Breast epithelium (tissue), 4 donors: ENCODE data around the gene CDS2. TPM values are rescaled to one million over a fixed set of nuclear protein-coding genes. Genes with fewer than 3 reads are reported as not detected.

Experiments
- DNase-seq, 2 donors: peaks; one replicate each; pipeline ENCODE4 v3.0.0-alpha.2; 2019; ENCODE audit warnings: low spot score in 2 of 2
- H3K27ac ChIP-seq, 2 donors: fragments of 200-600 bp; sonication (generic) in 1 of 2; one replicate each; pipeline ENCODE4 v1.5.1; 2016 to 2019; ENCODE audit warnings: mild to moderate bottlenecking in 1 of 2
- H3K27me3 ChIP-seq, 2 donors: fragments of 200-600 bp; sonication (generic) in 1 of 2; one replicate each; pipeline versions ENCODE4 v1.5.1 to v1.6.0; 2017 to 2019; ENCODE audit warnings: control low read depth in 1 of 2, mild to moderate bottlenecking in 1 of 2
- H3K36me3 ChIP-seq: fragments of 200-600 bp; one replicate; pipeline ENCODE4 v1.5.1; 2019
- H3K4me1 ChIP-seq, 2 donors: fragments of 200-600 bp; sonication (generic); one replicate each; pipeline ENCODE4 v1.5.1; 2016 to 2019; ENCODE audit warnings: control low read depth in 1 of 2
- H3K4me3 ChIP-seq, 3 donors: fragments of 200-600 bp; sonication (generic); 1 replicate in 2 of 3; 2 replicates in 1 of 3; pipeline ENCODE4 v1.5.1; 2016 to 2019; ENCODE audit warnings: mild to moderate bottlenecking in 3 of 3, moderate library complexity in 2 of 3
- H3K9me3 ChIP-seq, 2 donors: fragments of 200-600 bp; sonication (generic) in 1 of 2; one replicate each; pipeline ENCODE4 v1.5.1; 2016 to 2019; ENCODE audit warnings: control low read depth in 1 of 2
- POLR2A ChIP-seq: fragments of 450-650 bp; IDR thresholded peaks from one replicate; pipeline ENCODE4 v1.6.1; 2016; ENCODE audit warnings: antibody characterized with exemption, mild to moderate bottlenecking, moderate library complexity
- POLR2AphosphoS5 ChIP-seq, 3 donors: sonication (generic); formaldehyde crosslinking; IDR thresholded peaks; one replicate each; pipeline ENCODE4 v1.6.1; 2017; ENCODE audit warnings: antibody characterized with exemption in 3 of 3
- intact Hi-C: fragments of 100-400 bp; cut with DNase I; formaldehyde crosslinking; loops from one replicate; pipeline ENCODE4 v1.15.1; 2023; ENCODE audit warnings: low total_unique reads
- total RNA-seq, 3 donors: library from RNA; depleted of rRNA; stranded (reverse); fragments of >200 nt; gene quantifications; one replicate each; pipeline ENCODE4 v1.1.0, GENCODE V29; 2016
- TF ChIP-seq, protein P1 (sequence below), 3 donors: fragments of 450-650 bp; IDR thresholded peaks; one replicate each; pipeline ENCODE4 v1.5.1; 2016 to 2017; ENCODE audit warnings: antibody characterized with exemption in 3 of 3, mild to moderate bottlenecking in 3 of 3, moderate library complexity in 3 of 3

The CDS2 gene
- total RNA-seq, 3 donors from 2014 or later, result 29.2 to 42.9 (median 37.6) TPM

DNA sequence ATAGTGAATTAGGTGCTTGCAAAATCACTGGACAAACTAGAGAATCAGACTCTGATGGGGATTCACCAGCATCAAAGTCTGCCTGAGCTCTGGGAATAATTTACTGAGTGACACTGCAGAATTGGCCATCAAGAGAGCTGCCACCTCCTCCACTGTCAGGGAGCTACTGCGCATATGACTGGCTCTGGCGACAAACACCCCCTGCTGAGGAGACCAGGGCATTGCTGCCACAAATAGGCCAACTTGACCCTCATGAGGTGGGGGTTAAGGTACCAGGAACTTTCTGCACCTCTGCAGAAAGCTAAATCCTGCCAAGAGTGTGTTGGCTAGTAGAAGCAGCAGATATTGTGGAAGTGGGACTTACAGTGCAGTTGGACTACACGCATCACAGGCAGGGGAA is 88.0 kb downstream of the CDS2 start:
- intact Hi-C loops, result no loop called here
- H3K4me1 ChIP-seq, result no peaks in the 10 kb centered on the region
- H3K27ac ChIP-seq, result no peak overlapping the region
- H3K36me3 ChIP-seq, result no peaks in the 10 kb centered on the region
- DNase-seq, result no peak
- TF ChIP-seq, protein P1, sequence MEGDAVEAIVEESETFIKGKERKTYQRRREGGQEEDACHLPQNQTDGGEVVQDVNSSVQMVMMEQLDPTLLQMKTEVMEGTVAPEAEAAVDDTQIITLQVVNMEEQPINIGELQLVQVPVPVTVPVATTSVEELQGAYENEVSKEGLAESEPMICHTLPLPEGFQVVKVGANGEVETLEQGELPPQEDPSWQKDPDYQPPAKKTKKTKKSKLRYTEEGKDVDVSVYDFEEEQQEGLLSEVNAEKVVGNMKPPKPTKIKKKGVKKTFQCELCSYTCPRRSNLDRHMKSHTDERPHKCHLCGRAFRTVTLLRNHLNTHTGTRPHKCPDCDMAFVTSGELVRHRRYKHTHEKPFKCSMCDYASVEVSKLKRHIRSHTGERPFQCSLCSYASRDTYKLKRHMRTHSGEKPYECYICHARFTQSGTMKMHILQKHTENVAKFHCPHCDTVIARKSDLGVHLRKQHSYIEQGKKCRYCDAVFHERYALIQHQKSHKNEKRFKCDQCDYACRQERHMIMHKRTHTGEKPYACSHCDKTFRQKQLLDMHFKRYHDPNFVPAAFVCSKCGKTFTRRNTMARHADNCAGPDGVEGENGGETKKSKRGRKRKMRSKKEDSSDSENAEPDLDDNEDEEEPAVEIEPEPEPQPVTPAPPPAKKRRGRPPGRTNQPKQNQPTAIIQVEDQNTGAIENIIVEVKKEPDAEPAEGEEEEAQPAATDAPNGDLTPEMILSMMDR (IDR thresholded peaks at IDR 0.05), result no peak
- H3K27me3 ChIP-seq, result no peaks in the 10 kb centered on the region
- H3K4me3 ChIP-seq, result no peak overlapping the region
- no peaks in the 10 kb centered on the region for H3K9me3 ChIP-seq

DNA sequence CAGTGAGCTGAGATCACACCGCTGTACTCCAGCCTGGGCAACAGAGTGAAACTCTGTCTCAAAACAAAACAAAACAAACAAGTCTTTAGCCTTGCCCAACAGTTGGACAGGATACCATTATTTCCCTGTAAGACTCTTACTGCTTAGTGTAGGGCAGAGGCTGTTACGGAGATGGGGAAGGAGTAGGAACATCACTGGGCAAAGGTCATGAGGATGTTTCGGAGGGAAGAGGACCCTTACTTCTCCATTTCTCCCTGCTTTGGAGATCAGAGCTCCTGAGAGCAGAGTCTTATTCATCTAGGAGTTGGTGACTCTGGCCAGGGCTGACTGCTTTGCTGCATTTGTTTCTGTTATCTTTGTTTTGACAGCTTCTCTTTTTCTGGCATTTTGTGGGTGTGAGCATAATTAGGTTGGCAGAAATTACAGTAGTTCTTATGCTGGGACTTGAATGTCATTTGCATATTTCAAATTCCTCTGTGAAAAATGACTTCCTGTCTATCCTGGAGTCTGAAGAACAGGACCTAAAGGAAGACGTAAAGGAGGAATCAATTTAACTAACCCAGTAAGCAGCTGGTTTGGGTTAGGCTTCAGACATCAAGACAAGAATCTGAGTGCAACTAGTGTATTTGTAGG is 89.0 kb downstream of the CDS2 start:
- no peaks in the 10 kb centered on the region for H3K4me1 ChIP-seq
- H3K36me3 ChIP-seq, result no peaks in the 10 kb centered on the region
- intact Hi-C loops, result no loop called here
- TF ChIP-seq, protein P1 (IDR thresholded peaks at IDR 0.05), result no peak
- TF ChIP-seq POLR2A (no peak), POLR2AphosphoS5 (IDR thresholded peaks at IDR 0.05) (no peak)
- H3K9me3 ChIP-seq, result no peaks in the 10 kb centered on the region
- no peak overlapping the region for H3K27ac ChIP-seq
- no peak for DNase-seq
- no peak overlapping the region for H3K4me3 ChIP-seq
- H3K27me3 ChIP-seq, result no peaks in the 10 kb centered on the region

DNA sequence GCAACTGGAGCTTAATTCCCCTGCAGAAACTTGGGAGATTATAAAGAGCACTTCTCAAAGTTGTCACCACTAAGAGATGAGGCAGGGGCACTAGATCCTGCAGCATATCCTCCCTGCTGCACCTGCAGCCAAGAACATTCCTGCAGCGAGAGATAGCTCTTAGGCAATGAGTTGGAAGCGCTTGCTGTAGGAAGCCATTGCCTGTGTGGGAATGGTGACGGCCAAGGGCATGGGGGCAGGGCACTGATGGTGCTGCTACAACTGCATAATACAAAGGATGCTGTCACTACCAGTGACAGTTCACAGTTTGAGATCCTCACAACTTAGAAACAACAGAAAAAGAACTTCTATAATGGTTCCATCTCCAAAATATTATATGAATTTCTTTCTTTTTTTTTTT is 89.9 kb downstream of the CDS2 start:
- no peak overlapping the region for H3K4me3 ChIP-seq
- intact Hi-C loops, result no loop called here
- no peak for DNase-seq
- H3K9me3 ChIP-seq, result no peaks in the 10 kb centered on the region
- H3K27ac ChIP-seq, result no peak overlapping the region
- TF ChIP-seq, protein P1 (IDR thresholded peaks at IDR 0.05), result no peak
- no peak for TF ChIP-seq POLR2AphosphoS5 (IDR thresholded peaks at IDR 0.05)
- TF ChIP-seq POLR2A, result no peak
- no peaks in the 10 kb centered on the region for H3K27me3 ChIP-seq
- no peaks in the 10 kb centered on the region for H3K4me1 ChIP-seq
- H3K36me3 ChIP-seq, result no peaks in the 10 kb centered on the region

DNA sequence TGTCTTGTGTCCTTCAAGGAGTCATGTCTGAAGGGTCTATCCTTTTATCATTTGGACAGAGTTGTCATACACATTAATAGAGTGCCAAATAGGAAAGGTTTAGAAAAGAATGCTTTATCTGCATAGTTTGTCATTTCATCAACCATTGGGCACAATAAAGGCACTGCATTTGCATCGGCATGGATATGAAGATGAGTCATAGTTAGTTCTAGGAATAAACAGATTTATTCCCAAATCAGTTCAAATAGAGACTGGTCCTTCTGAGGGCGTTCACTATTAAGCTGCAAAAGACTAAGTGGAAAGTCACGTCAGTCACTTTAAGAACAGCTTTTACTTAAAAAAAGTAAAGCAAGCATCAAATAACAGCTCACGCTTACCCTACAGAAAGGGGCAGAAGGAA is 90.8 kb downstream of the CDS2 start:
- Histone ChIP-seq H3K4me3 (no peak overlapping the region), H3K27me3 (no peaks in the 10 kb centered on the region), H3K27ac (no peak overlapping the region), H3K36me3 (no peaks in the 10 kb centered on the region), H3K4me1 (no peaks in the 10 kb centered on the region), H3K9me3 (no peaks in the 10 kb centered on the region)
- DNase-seq, result no peak
- intact Hi-C loops, result no loop called here
- TF ChIP-seq, protein P1 (IDR thresholded peaks at IDR 0.05), result no peak

DNA sequence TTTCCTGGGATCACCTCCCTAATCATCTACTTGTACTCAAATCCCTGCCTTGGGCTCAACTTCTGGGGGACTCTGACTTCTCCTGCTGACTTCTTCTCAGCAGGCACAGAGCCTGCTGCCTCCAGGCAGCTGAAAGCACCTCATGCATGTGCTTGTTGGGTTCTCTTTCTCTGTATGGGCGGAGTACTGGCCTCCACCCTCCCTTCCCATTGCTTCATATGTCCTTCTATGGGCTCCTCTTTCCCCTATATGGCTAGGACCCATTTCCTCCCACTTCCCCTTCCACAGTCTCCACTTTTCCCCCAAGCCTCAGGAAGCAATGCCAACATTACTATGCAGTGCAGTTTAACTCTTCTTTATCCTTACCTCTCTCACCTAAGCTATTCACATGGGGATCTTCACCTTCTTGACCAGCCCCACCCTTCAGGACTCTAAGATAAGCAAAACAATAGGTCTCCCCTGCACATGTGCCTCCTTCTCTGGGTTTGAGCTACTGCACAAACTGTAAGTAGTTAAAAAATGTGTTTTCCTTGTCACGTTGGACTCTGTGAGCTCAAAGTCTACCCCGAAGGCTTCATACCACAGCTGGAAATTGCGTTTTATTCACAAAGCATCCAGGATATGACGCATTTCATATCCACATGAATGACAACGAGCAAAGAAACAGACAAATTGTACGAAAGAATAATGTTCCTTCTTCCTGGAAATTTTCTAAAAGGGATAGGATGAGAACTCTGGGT is 93.7 kb downstream of the CDS2 start:
- Histone ChIP-seq H3K27me3 (no peaks in the 10 kb centered on the region), H3K9me3 (no peaks in the 10 kb centered on the region), H3K4me1 (no peaks in the 10 kb centered on the region), H3K4me3 (no peak overlapping the region), H3K36me3 (no peaks in the 10 kb centered on the region), H3K27ac (no peak overlapping the region)
- TF ChIP-seq, protein P1 (IDR thresholded peaks at IDR 0.05), result no peak
- TF ChIP-seq POLR2A (no peak), POLR2AphosphoS5 (IDR thresholded peaks at IDR 0.05) (no peak)
- intact Hi-C loops, result no loop called here
- DNase-seq, result no peak
